ENCODE measurements around the gene CC2D1B. TPM values are rescaled to one million over a fixed set of nuclear protein-coding genes. Genes with fewer than 3 reads are reported as not detected.

The CC2D1B gene
- total and polyA plus RNA-seq, 9 of the 15 experiments (the other 6 are each of a cell fraction or from before 2014, with no cell fraction given) = 1.2 to 33.6 (median 25.5) TPM

DNA sequence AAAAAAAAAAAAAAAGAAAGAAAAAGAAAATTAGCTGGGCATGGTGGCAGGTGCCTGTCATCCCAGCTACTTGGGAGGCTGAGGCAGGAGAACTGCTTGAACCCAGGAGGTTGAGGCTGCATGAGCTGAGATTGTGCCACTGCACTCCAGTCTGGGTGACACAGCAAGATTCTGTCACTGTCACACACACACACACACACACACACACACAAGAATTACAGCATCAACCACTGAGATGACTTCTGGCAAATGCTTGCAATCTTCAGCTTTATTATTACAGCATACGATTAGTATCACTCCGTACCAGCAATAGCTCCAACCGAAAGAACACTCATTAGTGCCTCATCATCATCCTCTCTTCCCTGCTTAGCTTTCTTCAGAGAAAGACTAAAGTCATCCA is 33.6 kb upstream of the CC2D1B start:
- BruUV-seq (replicated peaks) = no TSS peak
- Histone ChIP-seq H2AFZ (ENCODE audit: low read depth, low read length) (no peak overlapping the region), H3K36me3 (ENCODE audit: control insufficient read depth, insufficient read depth, low read length) (peaks cover 82% of the 10 kb centered on the region), H3K9me3 (replicated peaks; ENCODE audit: control insufficient read depth, insufficient read depth, low read depth, low read length) (no peaks in the 10 kb centered on the region), H3K4me1 (replicated peaks in 1 of 2; ENCODE audit: control insufficient read depth in 2 of 2, insufficient read depth in 2 of 2, low read length in 2 of 2) (peaks cover 8 to 24% of the 10 kb centered on the region in 2 experiments; a peak in 4 of 5 replicates), H3K27ac (ENCODE audit: extremely low read depth, low read depth, low read length) (no peak overlapping the region), H3K4me2 (ENCODE audit: insufficient read depth, low read length) (no peak overlapping the region), H3K79me2 (ENCODE audit: control insufficient read depth, insufficient read depth, low read length) (peaks cover 88% of the 10 kb centered on the region), H4K20me1 (replicated peaks; ENCODE audit: control insufficient read depth, insufficient read depth, low read length) (peaks cover 16% of the 10 kb centered on the region), H3K4me3 (no peak overlapping the region), H3K9me1 (ENCODE audit: control insufficient read depth, insufficient read depth, low read length) (peaks cover 3% of the 10 kb centered on the region), H3K27me3 (ENCODE audit: control insufficient read depth in 2 of 2, insufficient read depth in 2 of 2, low read length in 2 of 2) (no peaks in the 10 kb centered on the region), H3K9ac (ENCODE audit: insufficient read depth in 1 of 2, low read depth in 2 of 2, low read length in 2 of 2) (no peak overlapping the region)
- 98% methylated on average over 3 of the region's 3 CpGs for WGBS (ENCODE audit: insufficient coverage, low coverage, missing lambda C conversion rate)
- no peak for FAIRE-seq
- POLR2A ChIA-PET = interaction anchor here (0.6 to 1.9 kb wide), 4 partner anchors 8 to 269 kb away, joined by 3 to 9 read pairs (median 4); no protein-coding TSS in a partner anchor
- in situ Hi-C loops (cut with MboI) = loop anchor here (10.0 kb wide), 1 partner anchor 285 kb away; no protein-coding TSS in a partner anchor
- TF ChIP-seq GABPB1 (CRISPR knock-in tag; IDR thresholded peaks at IDR 0.05) (no peak), ZNF121 (CRISPR knock-in tag; conservative IDR thresholded peaks at IDR 0.05) (no peak), NFE2 (IDR thresholded peaks at IDR 0.05; ENCODE audit: low read depth) (peak; percentile 56), C11orf30 (IDR thresholded peaks at IDR 0.05; ENCODE audit: low read depth) (peak; percentile 58), DPF2 (IDR thresholded peaks at IDR 0.05) (0 out of 2 replicates have a peak, but pooled peaks have one; percentile 11), POLR2A (conservative IDR thresholded peaks at IDR 0.05) (peak; percentile 54), POLR2AphosphoS5 (IDR thresholded peaks at IDR 0.05; ENCODE audit: control insufficient read depth, insufficient read depth, low read depth, low read length) (peak; percentile 33; the same call in 1 of the 2 replicates), ZNF316 (IDR thresholded peaks at IDR 0.05) (peak; percentile 64), TEAD1 (CRISPR knock-in tag; IDR thresholded peaks at IDR 0.05) (no peak), MYC (IDR thresholded peaks at IDR 0.05; ENCODE audit: low read depth, low read length) (no peak), MYC (CRISPR knock-in tag; IDR thresholded peaks at IDR 0.05; ENCODE audit: borderline replicate concordance, low read depth) (no peak), SUPT5H (IDR thresholded peaks at IDR 0.05) (peak; percentile 59; the same call in 1 of the 2 replicates), ARID1B (IDR thresholded peaks at IDR 0.05) (peak; percentile 6; the same call in 1 of the 2 replicates), ZSCAN29 (IDR thresholded peaks at IDR 0.05) (no peak), MXI1 (IDR thresholded peaks at IDR 0.05; ENCODE audit: low read depth, low read length) (no peak), MAFG (tag; conservative IDR thresholded peaks at IDR 0.05) (peak; percentile 73), ZNF143 (CRISPR knock-in tag; IDR thresholded peaks at IDR 0.05) (0 out of 2 replicates have a peak, but pooled peaks have one; percentile 29)
- TF ChIP-seq, protein P1, sequence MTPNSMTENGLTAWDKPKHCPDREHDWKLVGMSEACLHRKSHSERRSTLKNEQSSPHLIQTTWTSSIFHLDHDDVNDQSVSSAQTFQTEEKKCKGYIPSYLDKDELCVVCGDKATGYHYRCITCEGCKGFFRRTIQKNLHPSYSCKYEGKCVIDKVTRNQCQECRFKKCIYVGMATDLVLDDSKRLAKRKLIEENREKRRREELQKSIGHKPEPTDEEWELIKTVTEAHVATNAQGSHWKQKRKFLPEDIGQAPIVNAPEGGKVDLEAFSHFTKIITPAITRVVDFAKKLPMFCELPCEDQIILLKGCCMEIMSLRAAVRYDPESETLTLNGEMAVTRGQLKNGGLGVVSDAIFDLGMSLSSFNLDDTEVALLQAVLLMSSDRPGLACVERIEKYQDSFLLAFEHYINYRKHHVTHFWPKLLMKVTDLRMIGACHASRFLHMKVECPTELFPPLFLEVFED (CRISPR knock-in tag; conservative IDR thresholded peaks at IDR 0.05) = 0 out of 2 replicates have a peak, but pooled peaks have one; percentile 52
- TF ChIP-seq, protein P2, sequence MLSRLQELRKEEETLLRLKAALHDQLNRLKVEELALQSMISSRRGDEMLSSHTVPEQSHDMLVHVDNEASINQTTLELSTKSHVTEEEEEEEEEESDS (CRISPR knock-in tag; IDR thresholded peaks at IDR 0.05) = no peak
- TF ChIP-seq, protein P3, sequence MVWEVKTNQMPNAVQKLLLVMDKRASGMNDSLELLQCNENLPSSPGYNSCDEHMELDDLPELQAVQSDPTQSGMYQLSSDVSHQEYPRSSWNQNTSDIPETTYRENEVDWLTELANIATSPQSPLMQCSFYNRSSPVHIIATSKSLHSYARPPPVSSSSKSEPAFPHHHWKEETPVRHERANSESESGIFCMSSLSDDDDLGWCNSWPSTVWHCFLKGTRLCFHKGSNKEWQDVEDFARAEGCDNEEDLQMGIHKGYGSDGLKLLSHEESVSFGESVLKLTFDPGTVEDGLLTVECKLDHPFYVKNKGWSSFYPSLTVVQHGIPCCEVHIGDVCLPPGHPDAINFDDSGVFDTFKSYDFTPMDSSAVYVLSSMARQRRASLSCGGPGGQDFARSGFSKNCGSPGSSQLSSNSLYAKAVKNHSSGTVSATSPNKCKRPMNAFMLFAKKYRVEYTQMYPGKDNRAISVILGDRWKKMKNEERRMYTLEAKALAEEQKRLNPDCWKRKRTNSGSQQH (CRISPR knock-in tag; IDR thresholded peaks at IDR 0.05) = 0 out of 2 replicates have a peak, but pooled peaks have one; percentile 25
- TF ChIP-seq, protein P4, sequence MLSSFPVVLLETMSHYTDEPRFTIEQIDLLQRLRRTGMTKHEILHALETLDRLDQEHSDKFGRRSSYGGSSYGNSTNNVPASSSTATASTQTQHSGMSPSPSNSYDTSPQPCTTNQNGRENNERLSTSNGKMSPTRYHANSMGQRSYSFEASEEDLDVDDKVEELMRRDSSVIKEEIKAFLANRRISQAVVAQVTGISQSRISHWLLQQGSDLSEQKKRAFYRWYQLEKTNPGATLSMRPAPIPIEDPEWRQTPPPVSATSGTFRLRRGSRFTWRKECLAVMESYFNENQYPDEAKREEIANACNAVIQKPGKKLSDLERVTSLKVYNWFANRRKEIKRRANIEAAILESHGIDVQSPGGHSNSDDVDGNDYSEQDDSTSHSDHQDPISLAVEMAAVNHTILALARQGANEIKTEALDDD (IDR thresholded peaks at IDR 0.05) = no peak
- CTCF ChIA-PET (ENCODE audit: low intra/inter-chr PET ratio) = no interaction called here
- intact Hi-C loops (cut with micrococcal nuclease) = loop anchor here (5.0 kb wide), 3 partner anchors 168 to 283 kb away; no protein-coding TSS in a partner anchor
- ATAC-seq = no peak
- no peak for DNase-seq (ENCODE audit: extremely low read depth in 1 of 4, low spot score in 3 of 4)
